ENCODE data around the gene CALB2. TPM values are rescaled to one million over a fixed set of nuclear protein-coding genes. Genes with fewer than 3 reads are reported as not detected.

Gene CALB2
- total and polyA plus RNA-seq, 2 of the 4 experiments (the other 2 are of a cell fraction): 0.18 to 0.32 TPM

DNA sequence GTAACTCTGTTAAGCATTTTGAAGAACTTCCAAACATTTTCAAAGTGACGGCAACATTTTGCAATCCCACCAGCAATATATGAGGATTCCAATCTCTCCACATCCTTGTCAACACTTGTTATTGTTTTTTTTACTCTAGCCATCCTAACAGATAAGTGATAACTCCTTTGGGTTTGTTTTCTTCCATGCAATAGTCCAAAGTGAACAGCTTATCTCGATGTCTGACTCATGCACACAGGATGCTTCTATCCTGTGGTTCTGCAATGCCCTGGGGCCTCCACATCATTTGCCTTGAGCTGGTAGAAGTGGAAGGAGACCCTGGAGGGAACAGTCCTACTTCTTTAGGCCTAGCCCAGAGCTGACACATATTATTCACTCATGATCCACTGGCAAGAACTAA is 70.4 kb downstream of the CALB2 start:
- H2AK5ac ChIP-seq (ENCODE audit: low read depth, low read length): no peak overlapping the region
- no peak overlapping the region for H4K91ac ChIP-seq (ENCODE audit: insufficient read depth, low read depth, low read length)
- no peak overlapping the region for H4K5ac ChIP-seq (ENCODE audit: low read depth, low read length)
- no peak overlapping the region for H2BK5ac ChIP-seq (ENCODE audit: low read depth, low read length, poor library complexity, severe bottlenecking)
- no peak overlapping the region for H2AFZ ChIP-seq (replicated peaks; ENCODE audit: low read length, poor library complexity)
- no peak overlapping the region for H3K4me3 ChIP-seq (ENCODE audit: insufficient read depth, low read depth, low read length)
- no peak overlapping the region for H3K4ac ChIP-seq (ENCODE audit: low read depth, low read length)
- ChIA-PET CTCF (no interaction called here), POLR2A (ENCODE audit: unreplicated experiment) (no interaction called here)
- WGBS, 2 experiments (ENCODE audit: extremely low coverage in 2 of 2, insufficient read length in 1 of 2): no CpG with 5 or more reads among the region's 2 CpGs
- dilution Hi-C loops (cut with HindIII; ENCODE audit: low sequenced_read_pairs, unreplicated experiment) (no loop called here), intact Hi-C loops (cut with micrococcal nuclease) (no loop called here), in situ Hi-C loops (cut with MboI; ENCODE audit: low sequenced_read_pairs) (no loop called here)
- H4K8ac ChIP-seq (ENCODE audit: low read depth in 2 of 2, low read length in 2 of 2): no peak overlapping the region
- H3K9me3 ChIP-seq (ENCODE audit: control insufficient read depth, insufficient read depth, low read length): no peaks in the 10 kb centered on the region
- no peak for DNase-seq
- no peak overlapping the region for H3K14ac ChIP-seq (replicated peaks; ENCODE audit: low read depth, low read length)
- no peaks in the 10 kb centered on the region for H3K79me1 ChIP-seq (ENCODE audit: low read depth in 1 of 2, low read length in 2 of 2)
- H2BK15ac ChIP-seq (ENCODE audit: low read depth, low read length): no peak overlapping the region
- H3K36me3 ChIP-seq (ENCODE audit: control insufficient read depth, insufficient read depth, low read length): no peaks in the 10 kb centered on the region
- H2AK9ac ChIP-seq (replicated peaks; ENCODE audit: low read depth, low read length, poor library complexity): no peak overlapping the region
- H3K9me1 ChIP-seq (ENCODE audit: insufficient read depth, low read length): no peaks in the 10 kb centered on the region
- H2BK20ac ChIP-seq (ENCODE audit: low read depth, low read length): no peak overlapping the region
- H3K23ac ChIP-seq (ENCODE audit: low read depth, low read length): no peak overlapping the region
- peaks cover 18% of the 10 kb centered on the region for H3K27me3 ChIP-seq (ENCODE audit: control insufficient read depth, insufficient read depth, low read length)
- TF ChIP-seq FOS (IDR thresholded peaks at IDR 0.05; ENCODE audit: low read depth, low read length) (no peak), CHD1 (IDR thresholded peaks at IDR 0.05; ENCODE audit: low read depth, low read length) (no peak), POLR2A (IDR thresholded peaks at IDR 0.05; ENCODE audit: low read depth, low read length) (no peak), RFX5 (IDR thresholded peaks at IDR 0.05; ENCODE audit: low read depth, low read length) (no peak), SMC3 (IDR thresholded peaks at IDR 0.05; ENCODE audit: low read depth, low read length) (no peak), BHLHE40 (IDR thresholded peaks at IDR 0.05; ENCODE audit: low read depth, low read length) (no peak), MAFK (IDR thresholded peaks at IDR 0.05; ENCODE audit: low read depth, low read length) (no peak), MAZ (IDR thresholded peaks at IDR 0.05; ENCODE audit: borderline replicate concordance, low read depth, low read length) (no peak)
- TF ChIP-seq, protein P1, sequence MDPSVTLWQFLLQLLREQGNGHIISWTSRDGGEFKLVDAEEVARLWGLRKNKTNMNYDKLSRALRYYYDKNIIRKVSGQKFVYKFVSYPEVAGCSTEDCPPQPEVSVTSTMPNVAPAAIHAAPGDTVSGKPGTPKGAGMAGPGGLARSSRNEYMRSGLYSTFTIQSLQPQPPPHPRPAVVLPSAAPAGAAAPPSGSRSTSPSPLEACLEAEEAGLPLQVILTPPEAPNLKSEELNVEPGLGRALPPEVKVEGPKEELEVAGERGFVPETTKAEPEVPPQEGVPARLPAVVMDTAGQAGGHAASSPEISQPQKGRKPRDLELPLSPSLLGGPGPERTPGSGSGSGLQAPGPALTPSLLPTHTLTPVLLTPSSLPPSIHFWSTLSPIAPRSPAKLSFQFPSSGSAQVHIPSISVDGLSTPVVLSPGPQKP (IDR thresholded peaks at IDR 0.05; ENCODE audit: borderline replicate concordance, low read depth, low read length): no peak
- TF ChIP-seq, protein P2, sequence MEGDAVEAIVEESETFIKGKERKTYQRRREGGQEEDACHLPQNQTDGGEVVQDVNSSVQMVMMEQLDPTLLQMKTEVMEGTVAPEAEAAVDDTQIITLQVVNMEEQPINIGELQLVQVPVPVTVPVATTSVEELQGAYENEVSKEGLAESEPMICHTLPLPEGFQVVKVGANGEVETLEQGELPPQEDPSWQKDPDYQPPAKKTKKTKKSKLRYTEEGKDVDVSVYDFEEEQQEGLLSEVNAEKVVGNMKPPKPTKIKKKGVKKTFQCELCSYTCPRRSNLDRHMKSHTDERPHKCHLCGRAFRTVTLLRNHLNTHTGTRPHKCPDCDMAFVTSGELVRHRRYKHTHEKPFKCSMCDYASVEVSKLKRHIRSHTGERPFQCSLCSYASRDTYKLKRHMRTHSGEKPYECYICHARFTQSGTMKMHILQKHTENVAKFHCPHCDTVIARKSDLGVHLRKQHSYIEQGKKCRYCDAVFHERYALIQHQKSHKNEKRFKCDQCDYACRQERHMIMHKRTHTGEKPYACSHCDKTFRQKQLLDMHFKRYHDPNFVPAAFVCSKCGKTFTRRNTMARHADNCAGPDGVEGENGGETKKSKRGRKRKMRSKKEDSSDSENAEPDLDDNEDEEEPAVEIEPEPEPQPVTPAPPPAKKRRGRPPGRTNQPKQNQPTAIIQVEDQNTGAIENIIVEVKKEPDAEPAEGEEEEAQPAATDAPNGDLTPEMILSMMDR (conservative IDR thresholded peaks at IDR 0.05; ENCODE audit: low read depth, low read length): no peak
- TF ChIP-seq, protein P3, sequence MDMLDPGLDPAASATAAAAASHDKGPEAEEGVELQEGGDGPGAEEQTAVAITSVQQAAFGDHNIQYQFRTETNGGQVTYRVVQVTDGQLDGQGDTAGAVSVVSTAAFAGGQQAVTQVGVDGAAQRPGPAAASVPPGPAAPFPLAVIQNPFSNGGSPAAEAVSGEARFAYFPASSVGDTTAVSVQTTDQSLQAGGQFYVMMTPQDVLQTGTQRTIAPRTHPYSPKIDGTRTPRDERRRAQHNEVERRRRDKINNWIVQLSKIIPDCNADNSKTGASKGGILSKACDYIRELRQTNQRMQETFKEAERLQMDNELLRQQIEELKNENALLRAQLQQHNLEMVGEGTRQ (IDR thresholded peaks at IDR 0.05; ENCODE audit: low read depth, low read length): no peak
- no peaks in the 10 kb centered on the region for H3K4me1 ChIP-seq (ENCODE audit: control insufficient read depth, insufficient read depth, low read length)
- H3K9ac ChIP-seq (ENCODE audit: low read depth, low read length): no peak overlapping the region
- no peak overlapping the region for H2BK120ac ChIP-seq (ENCODE audit: low read depth, low read length)
- no peaks in the 10 kb centered on the region for H4K20me1 ChIP-seq (ENCODE audit: insufficient read depth, low read length)
- ATAC-seq (ENCODE audit: low read depth): no peak
- H3K18ac ChIP-seq (ENCODE audit: low read depth, low read length): no peak overlapping the region
- no peak overlapping the region for H3K56ac ChIP-seq (ENCODE audit: extremely low read depth, insufficient read depth, low read length)
- no TSS peak for BruUV-seq (replicated peaks)
- no peak overlapping the region for H3K27ac ChIP-seq (ENCODE audit: insufficient read depth, low read length)
- H3K4me2 ChIP-seq (ENCODE audit: low read depth, low read length): no peak overlapping the region
